Measurements from ENCODE around the gene SNAI3.

DNA sequence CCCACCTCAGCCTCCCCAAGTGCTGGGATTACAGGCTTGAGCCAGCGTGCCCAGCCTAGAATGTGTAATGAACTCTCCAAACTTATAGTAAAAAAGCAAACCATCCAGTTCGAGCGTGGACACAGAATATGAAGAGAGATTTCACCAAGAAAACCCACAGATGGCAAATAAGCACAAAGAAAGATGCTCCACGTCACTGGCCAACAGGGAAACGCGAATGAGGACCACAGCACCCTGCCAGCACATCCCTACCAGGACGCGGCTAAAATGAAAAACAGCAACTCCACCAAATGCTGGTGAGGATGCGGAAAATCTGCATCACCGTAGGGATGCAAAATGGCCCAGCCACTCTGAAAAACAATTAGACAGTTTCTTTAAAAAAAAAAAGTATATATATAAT lies 24.8 kb downstream of the SNAI3 start:
- TF ChIP-seq, protein P1, sequence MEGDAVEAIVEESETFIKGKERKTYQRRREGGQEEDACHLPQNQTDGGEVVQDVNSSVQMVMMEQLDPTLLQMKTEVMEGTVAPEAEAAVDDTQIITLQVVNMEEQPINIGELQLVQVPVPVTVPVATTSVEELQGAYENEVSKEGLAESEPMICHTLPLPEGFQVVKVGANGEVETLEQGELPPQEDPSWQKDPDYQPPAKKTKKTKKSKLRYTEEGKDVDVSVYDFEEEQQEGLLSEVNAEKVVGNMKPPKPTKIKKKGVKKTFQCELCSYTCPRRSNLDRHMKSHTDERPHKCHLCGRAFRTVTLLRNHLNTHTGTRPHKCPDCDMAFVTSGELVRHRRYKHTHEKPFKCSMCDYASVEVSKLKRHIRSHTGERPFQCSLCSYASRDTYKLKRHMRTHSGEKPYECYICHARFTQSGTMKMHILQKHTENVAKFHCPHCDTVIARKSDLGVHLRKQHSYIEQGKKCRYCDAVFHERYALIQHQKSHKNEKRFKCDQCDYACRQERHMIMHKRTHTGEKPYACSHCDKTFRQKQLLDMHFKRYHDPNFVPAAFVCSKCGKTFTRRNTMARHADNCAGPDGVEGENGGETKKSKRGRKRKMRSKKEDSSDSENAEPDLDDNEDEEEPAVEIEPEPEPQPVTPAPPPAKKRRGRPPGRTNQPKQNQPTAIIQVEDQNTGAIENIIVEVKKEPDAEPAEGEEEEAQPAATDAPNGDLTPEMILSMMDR (IDR thresholded peaks at IDR 0.05 in 4 of 5, conservative IDR thresholded peaks at IDR 0.05 in 1 of 5) = no peak
- no peak for TF ChIP-seq POLR2A (IDR thresholded peaks at IDR 0.05)

All from gastrocnemius medialis (tissue), 4 donors.